OCI-LY7 (cell line): Measurements from ENCODE around the gene CSDE1. TPM values are rescaled to one million over a fixed set of nuclear protein-coding genes. Genes with fewer than 3 reads are reported as not detected.
"Not testable (repeated sequence)": the region's sequence is repeated elsewhere in the genome, so short reads cannot be mapped to it uniquely, and the experiment has no call there.

Experiments
- BruUV-seq: library from RNA; stranded (reverse); fragments of 400-500 nt; replicated peaks from 2 replicates; lab custom pipeline; 2021; lab: Mats Ljungman, UMichigan
- CTCF ChIA-PET: fragments of 300-600 bp; sonication (Branson Sonifier 250); formaldehyde crosslinking; loops from one replicate; lab custom pipeline; 2022; ENCODE audit warnings: antibody characterized with exemption; ENCODE audit not compliant: unreplicated experiment; lab: Charles Lee
- POLR2A ChIA-PET: fragments of 300-600 bp; sonication (Branson Sonifier 250); formaldehyde crosslinking; loops from one replicate; lab custom pipeline; 2022; ENCODE audit warnings: antibody characterized with exemption; lab: Charles Lee
- DNase-seq: peaks from one replicate; pipeline ENCODE4 v3.0.0-alpha.2; 2015; ENCODE audit warnings: low spot score
- H2AFZ ChIP-seq: fragments of 200-600 bp; sonication (generic), shearing (Covaris generic); 2 replicates; pipeline ENCODE4 v1.6.1; 2014; ENCODE audit warnings: mild to moderate bottlenecking, antibody characterized with exemption, low read length, moderate library complexity
- H3K27ac ChIP-seq: fragments of 200-600 bp; sonication (generic); 2 replicates; pipeline ENCODE4 v1.5.1; 2014; ENCODE audit warnings: mixed run types, low read depth, mild to moderate bottlenecking, moderate library complexity, low read length, inconsistent platforms; ENCODE audit not compliant: poor library complexity, severe bottlenecking
- H3K36me3 ChIP-seq: fragments of 200-600 bp; sonication (generic); 2 replicates; pipeline ENCODE4 v1.6.1; 2014; ENCODE audit warnings: mild to moderate bottlenecking, antibody characterized with exemption, low read length, moderate library complexity, mixed read lengths; ENCODE audit not compliant: insufficient read depth
- H3K4me1 ChIP-seq: fragments of 200-600 bp; sonication (generic); 2 replicates; pipeline ENCODE4 v1.5.1; 2014; ENCODE audit warnings: mild to moderate bottlenecking, low read length; ENCODE audit not compliant: insufficient read depth, poor library complexity, severe bottlenecking
- H3K4me2 ChIP-seq: fragments of 200-600 bp; sonication (generic); 2 replicates; pipeline ENCODE4 v1.6.1; 2014; ENCODE audit warnings: mild to moderate bottlenecking, low read length
- H3K4me3 ChIP-seq: fragments of 200-600 bp; sonication (generic); 2 replicates; pipeline ENCODE4 v1.5.1; 2014; ENCODE audit warnings: mild to moderate bottlenecking, low read depth, low read length; ENCODE audit not compliant: poor library complexity, severe bottlenecking
- H3K79me2 ChIP-seq: fragments of 200-600 bp; sonication (generic); 2 replicates; pipeline ENCODE4 v1.6.1; 2016; ENCODE audit warnings: low read depth, mild to moderate bottlenecking, low read length, moderate library complexity, mixed read lengths; ENCODE audit not compliant: insufficient read depth
- H3K9me2 ChIP-seq: fragments of 200-600 bp; sonication (generic); 2 replicates; pipeline ENCODE4 v1.6.1; 2016; ENCODE audit warnings: mild to moderate bottlenecking, low read length, mixed read lengths; ENCODE audit not compliant: insufficient read depth
- H3K9me3 ChIP-seq: fragments of 200-600 bp; sonication (generic); 2 replicates; pipeline ENCODE4 v1.6.1; 2014; ENCODE audit warnings: mild to moderate bottlenecking, mixed run types, low read length, mixed read lengths
- H4K20me1 ChIP-seq: fragments of 200-600 bp; sonication (generic); 2 replicates; pipeline ENCODE4 v1.6.1; 2014; ENCODE audit warnings: mild to moderate bottlenecking, antibody characterized with exemption, low read length, moderate library complexity, mixed read lengths; ENCODE audit not compliant: insufficient read depth
- EZH2phosphoT487 ChIP-seq: fragments of 200-600 bp; sonication (generic); IDR thresholded peaks from 2 replicates; pipeline ENCODE4 v1.6.1; 2018; ENCODE audit warnings: low read depth, borderline replicate concordance, mild to moderate bottlenecking, mixed run types, antibody characterized with exemption, low read length, moderate library complexity, mixed read lengths
- intact Hi-C: fragments of 100-400 bp; cut with micrococcal nuclease; formaldehyde crosslinking; loops from one replicate; pipeline ENCODE4 v1.10.0; 2022; ENCODE audit not compliant: unreplicated experiment
- total RNA-seq, 2 experiments: library from RNA; depleted of rRNA in 1 of 2; stranded (reverse); fragments of >200 nt in 1 of 2; shearing (Covaris generic) in 1 of 2; gene quantifications; 2 replicates each; pipeline ENCODE4 v1.2.3, GENCODE V29; 2014 to 2022
- TF ChIP-seq, protein P1 (sequence below): fragments of 200-600 bp; sonication (generic); conservative IDR thresholded peaks from 2 replicates; pipeline ENCODE4 v1.5.1; 2014; ENCODE audit warnings: mild to moderate bottlenecking, antibody characterized with exemption, low read length, moderate library complexity, mixed read lengths

Gene CSDE1
- total RNA-seq, 2 experiments from 2014 or later: 177 to 426 TPM

DNA sequence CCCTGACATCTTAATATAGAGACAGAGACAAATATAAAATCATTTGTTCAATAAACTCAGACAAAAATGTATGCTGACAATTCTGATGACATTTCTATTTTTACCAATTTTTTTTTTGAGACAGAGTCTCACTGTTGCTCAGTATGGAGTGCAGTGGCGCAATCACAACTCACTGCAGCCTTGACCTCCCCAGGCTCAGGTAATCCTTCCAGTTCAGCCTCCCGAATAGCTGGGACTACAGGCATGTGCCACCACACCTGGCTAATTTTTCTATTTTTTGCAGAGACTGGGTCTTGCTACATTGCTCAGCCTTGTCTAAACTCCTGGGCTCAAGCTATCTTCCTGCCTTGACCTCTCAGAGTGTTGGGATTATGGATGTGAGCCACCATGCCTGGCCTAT lies 36.3 kb upstream of the CSDE1 start:
- TF ChIP-seq, protein P1, sequence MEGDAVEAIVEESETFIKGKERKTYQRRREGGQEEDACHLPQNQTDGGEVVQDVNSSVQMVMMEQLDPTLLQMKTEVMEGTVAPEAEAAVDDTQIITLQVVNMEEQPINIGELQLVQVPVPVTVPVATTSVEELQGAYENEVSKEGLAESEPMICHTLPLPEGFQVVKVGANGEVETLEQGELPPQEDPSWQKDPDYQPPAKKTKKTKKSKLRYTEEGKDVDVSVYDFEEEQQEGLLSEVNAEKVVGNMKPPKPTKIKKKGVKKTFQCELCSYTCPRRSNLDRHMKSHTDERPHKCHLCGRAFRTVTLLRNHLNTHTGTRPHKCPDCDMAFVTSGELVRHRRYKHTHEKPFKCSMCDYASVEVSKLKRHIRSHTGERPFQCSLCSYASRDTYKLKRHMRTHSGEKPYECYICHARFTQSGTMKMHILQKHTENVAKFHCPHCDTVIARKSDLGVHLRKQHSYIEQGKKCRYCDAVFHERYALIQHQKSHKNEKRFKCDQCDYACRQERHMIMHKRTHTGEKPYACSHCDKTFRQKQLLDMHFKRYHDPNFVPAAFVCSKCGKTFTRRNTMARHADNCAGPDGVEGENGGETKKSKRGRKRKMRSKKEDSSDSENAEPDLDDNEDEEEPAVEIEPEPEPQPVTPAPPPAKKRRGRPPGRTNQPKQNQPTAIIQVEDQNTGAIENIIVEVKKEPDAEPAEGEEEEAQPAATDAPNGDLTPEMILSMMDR: no peak
- no peak for TF ChIP-seq EZH2phosphoT487
- no peak overlapping the region for H2AFZ ChIP-seq
- no peaks in the 10 kb centered on the region for H3K9me2 ChIP-seq
- H3K4me3 ChIP-seq: no peak overlapping the region
- H3K27ac ChIP-seq: no peak overlapping the region
- BruUV-seq: no TSS peak
- intact Hi-C loops: no loop called here
- H3K4me2 ChIP-seq: no peak overlapping the region
- no peaks in the 10 kb centered on the region for H3K4me1 ChIP-seq
- POLR2A ChIA-PET: interaction anchor here (1.0 kb wide), 1 partner anchor 13 kb away, joined by 4 read pairs; no protein-coding TSS in a partner anchor
- CTCF ChIA-PET: no interaction called here
- no peaks in the 10 kb centered on the region for H3K79me2 ChIP-seq
- no peaks in the 10 kb centered on the region for H3K36me3 ChIP-seq
- no peaks in the 10 kb centered on the region for H3K9me3 ChIP-seq
- DNase-seq: no peak
- no peaks in the 10 kb centered on the region for H4K20me1 ChIP-seq

DNA sequence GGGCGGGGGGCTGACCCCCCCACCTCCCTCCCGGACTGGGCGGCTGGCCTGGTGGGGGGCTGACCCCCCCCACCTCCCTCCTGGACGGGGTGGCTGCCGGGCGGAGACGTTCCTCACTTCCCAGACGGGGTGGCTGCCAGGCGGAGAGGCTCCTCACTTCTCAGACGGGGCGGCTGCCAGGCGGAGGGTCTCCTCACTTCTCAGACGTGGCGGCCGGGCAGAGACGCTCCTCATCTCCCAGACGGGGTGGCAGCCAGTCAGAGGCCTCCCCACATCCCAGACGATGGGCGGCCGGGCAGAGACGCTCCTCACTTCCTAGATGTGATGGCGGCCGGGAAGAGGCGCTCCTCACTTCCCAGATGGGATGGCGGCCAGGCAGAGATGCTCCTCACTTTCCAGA lies 32.8 kb upstream of the CSDE1 start:
- H3K4me3 ChIP-seq, POLR2A ChIA-PET, H3K27ac ChIP-seq, H3K9me3 ChIP-seq, BruUV-seq, DNase-seq, H3K4me2 ChIP-seq, H3K79me2 ChIP-seq, H2AFZ ChIP-seq, H3K36me3 ChIP-seq, intact Hi-C loops, CTCF ChIA-PET, H4K20me1 ChIP-seq, H3K9me2 ChIP-seq, H3K4me1 ChIP-seq: not testable (repeated sequence)

DNA sequence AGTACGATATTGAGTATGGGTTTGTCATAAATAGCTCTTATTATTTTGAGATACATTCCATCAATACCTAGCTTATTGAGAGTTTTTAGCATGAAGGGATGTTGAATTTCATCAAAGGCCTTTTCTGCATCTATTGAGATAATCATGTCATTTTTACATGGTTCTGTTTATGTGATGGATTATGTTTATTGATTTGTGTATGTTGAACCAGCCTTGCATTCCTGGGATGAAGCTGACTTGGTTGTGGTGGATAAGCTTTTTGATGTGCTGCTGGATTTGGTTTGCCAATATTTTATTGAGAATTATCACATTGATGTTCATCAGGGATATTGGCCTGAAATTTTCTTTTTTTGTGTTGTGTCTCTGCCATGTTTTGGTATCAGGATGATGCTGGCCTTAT lies 28.7 kb upstream of the CSDE1 start:
- BruUV-seq, H3K9me3 ChIP-seq, H3K27ac ChIP-seq, DNase-seq, H3K9me2 ChIP-seq, H2AFZ ChIP-seq, H4K20me1 ChIP-seq, H3K4me3 ChIP-seq, H3K4me2 ChIP-seq, H3K4me1 ChIP-seq, H3K79me2 ChIP-seq, CTCF ChIA-PET, intact Hi-C loops, H3K36me3 ChIP-seq: not testable (repeated sequence)
- POLR2A ChIA-PET: interaction anchor here (0.6 to 0.8 kb wide), 2 partner anchors 276 to 1718 kb away, joined by 3 to 4 read pairs; partner anchors contain the start of gene TRIM33

DNA sequence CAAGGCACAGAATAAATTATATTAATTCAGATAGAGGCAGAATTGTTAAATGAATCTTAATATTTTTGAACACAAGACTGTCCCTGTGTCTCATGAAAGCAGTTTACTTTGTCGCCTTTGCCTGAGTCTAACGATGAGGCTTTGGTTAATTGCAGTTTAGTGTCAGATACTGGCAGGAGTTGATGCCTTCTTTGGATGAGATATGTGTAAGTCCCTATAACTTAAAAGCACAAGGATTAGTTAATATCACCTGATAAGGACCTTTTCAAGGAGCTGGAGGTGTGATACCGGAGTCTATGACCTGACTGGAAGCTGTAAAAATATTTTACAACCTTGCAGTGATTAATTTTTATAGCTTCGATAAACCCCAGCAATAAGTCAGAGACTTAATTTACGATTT lies 24.7 kb upstream of the CSDE1 start:
- no peak overlapping the region for H2AFZ ChIP-seq
- no peaks in the 10 kb centered on the region for H3K9me2 ChIP-seq
- no TSS peak for BruUV-seq
- intact Hi-C loops: loop anchor here (5.0 kb wide), 1 partner anchor 200 kb away; the partner anchor contains the start of gene BCAS2
- TF ChIP-seq, protein P1: no peak
- no peak for TF ChIP-seq EZH2phosphoT487
- no peaks in the 10 kb centered on the region for H3K9me3 ChIP-seq
- H3K4me3 ChIP-seq: no peak overlapping the region
- no peaks in the 10 kb centered on the region for H4K20me1 ChIP-seq
- DNase-seq: no peak
- peaks cover 22% of the 10 kb centered on the region for H3K79me2 ChIP-seq
- peaks cover 10% of the 10 kb centered on the region for H3K4me1 ChIP-seq
- H3K27ac ChIP-seq: no peak overlapping the region
- POLR2A ChIA-PET: interaction anchor here (0.8 kb wide), 1 partner anchor 12 kb away, joined by 3 read pairs; no protein-coding TSS in a partner anchor
- peaks cover 17% of the 10 kb centered on the region for H3K36me3 ChIP-seq
- H3K4me2 ChIP-seq: no peak overlapping the region
- CTCF ChIA-PET: no interaction called here
